Measurements from ENCODE around the gene ANKS1B.

DNA sequence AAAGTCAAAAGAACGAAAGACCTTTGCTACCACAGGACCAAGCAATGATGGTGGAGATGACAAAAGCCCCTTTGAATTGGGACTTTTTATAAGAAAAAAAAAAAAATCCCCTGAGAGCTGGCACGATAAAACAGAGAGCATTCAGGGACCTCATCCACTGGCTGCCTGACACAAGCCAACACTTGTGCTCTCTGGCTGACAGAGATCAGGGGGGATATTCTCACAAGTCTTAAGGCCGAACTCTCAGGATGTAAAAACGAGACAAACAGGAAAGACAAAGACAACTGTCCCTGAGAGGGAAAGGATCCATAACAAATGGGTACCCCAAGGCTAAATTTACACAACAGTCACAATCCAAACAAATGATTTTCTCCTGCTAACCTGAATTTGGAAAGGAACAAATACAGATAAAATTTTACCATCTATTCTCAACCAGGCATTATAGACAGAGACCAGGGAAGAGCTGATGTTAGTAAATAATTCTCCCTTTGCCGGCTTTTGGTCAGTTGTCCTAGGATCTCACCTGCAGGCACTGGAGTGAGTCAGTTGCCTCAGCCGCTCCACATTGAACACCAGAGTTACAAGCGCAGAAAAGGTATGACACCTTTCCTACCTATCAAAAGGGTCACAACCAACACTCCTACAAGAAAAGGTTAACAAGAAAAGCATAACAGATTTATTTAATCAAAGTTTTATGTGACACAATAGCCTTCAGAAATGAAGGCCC, 375.1 kb downstream of the ANKS1B start:
- TF ChIP-seq POLR2AphosphoS5 (IDR thresholded peaks at IDR 0.05; ENCODE audit: low read depth, low read length) (no peak), CTCF (IDR thresholded peaks at IDR 0.05) (no peak), SIN3A (IDR thresholded peaks at IDR 0.05; ENCODE audit: borderline replicate concordance, insufficient read depth, low read depth, low read length) (no peak)
- TF ChIP-seq, protein P1, sequence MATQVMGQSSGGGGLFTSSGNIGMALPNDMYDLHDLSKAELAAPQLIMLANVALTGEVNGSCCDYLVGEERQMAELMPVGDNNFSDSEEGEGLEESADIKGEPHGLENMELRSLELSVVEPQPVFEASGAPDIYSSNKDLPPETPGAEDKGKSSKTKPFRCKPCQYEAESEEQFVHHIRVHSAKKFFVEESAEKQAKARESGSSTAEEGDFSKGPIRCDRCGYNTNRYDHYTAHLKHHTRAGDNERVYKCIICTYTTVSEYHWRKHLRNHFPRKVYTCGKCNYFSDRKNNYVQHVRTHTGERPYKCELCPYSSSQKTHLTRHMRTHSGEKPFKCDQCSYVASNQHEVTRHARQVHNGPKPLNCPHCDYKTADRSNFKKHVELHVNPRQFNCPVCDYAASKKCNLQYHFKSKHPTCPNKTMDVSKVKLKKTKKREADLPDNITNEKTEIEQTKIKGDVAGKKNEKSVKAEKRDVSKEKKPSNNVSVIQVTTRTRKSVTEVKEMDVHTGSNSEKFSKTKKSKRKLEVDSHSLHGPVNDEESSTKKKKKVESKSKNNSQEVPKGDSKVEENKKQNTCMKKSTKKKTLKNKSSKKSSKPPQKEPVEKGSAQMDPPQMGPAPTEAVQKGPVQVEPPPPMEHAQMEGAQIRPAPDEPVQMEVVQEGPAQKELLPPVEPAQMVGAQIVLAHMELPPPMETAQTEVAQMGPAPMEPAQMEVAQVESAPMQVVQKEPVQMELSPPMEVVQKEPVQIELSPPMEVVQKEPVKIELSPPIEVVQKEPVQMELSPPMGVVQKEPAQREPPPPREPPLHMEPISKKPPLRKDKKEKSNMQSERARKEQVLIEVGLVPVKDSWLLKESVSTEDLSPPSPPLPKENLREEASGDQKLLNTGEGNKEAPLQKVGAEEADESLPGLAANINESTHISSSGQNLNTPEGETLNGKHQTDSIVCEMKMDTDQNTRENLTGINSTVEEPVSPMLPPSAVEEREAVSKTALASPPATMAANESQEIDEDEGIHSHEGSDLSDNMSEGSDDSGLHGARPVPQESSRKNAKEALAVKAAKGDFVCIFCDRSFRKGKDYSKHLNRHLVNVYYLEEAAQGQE (IDR thresholded peaks at IDR 0.05; ENCODE audit: insufficient read depth in 1 of 2, low read depth in 2 of 2, low read length in 1 of 2) = no peak
